ENCODE measurements around the gene BCL11A. TPM values are rescaled to one million over a fixed set of nuclear protein-coding genes. Genes with fewer than 3 reads are reported as not detected.
"Not testable (repeated sequence)": the region's sequence is repeated elsewhere in the genome, so short reads cannot be mapped to it uniquely, and the experiment has no call there.

The BCL11A gene
- polyA plus RNA-seq, 1 donor from 2014 or later = 44.0 TPM

GRCh38 chr2:60422826-60423483 is 130.5 kb downstream of the BCL11A start:
- H3K4me2 ChIP-seq (ENCODE audit: low read length) = no peak overlapping the region
- no peaks in the 10 kb centered on the region for H3K9me2 ChIP-seq (ENCODE audit: insufficient read depth, low read length)
- TF ChIP-seq TAF1 (IDR thresholded peaks at IDR 0.05; ENCODE audit: low read depth) (no peak), MXI1 (conservative IDR thresholded peaks at IDR 0.05; ENCODE audit: poor library complexity, severe bottlenecking) (no peak), POLR2AphosphoS5 (IDR thresholded peaks at IDR 0.05) (no peak), REST (IDR thresholded peaks at IDR 0.05; ENCODE audit: borderline replicate concordance) (no peak), CTCF (IDR thresholded peaks at IDR 0.05; ENCODE audit: poor library complexity, severe bottlenecking) (no peak), EZH2 (IDR thresholded peaks at IDR 0.05; ENCODE audit: borderline replicate concordance, insufficient read depth, low read length, poor library complexity, severe bottlenecking) (no peak), RAD21 (conservative IDR thresholded peaks at IDR 0.05) (no peak), EP300 (conservative IDR thresholded peaks at IDR 0.05; ENCODE audit: poor library complexity, severe bottlenecking) (no peak), SMC3 (conservative IDR thresholded peaks at IDR 0.05; ENCODE audit: poor library complexity) (no peak)
- H3K9me3 ChIP-seq (ENCODE audit: low read length) = no peaks in the 10 kb centered on the region
- H3K36me3 ChIP-seq (ENCODE audit: insufficient read depth, low read length) = no peaks in the 10 kb centered on the region
- H3K79me2 ChIP-seq (replicated peaks; ENCODE audit: insufficient read depth, low read length) = no peaks in the 10 kb centered on the region
- H2AFZ ChIP-seq (ENCODE audit: low read depth, low read length) = no peak overlapping the region
- no peaks in the 10 kb centered on the region for H4K20me1 ChIP-seq (ENCODE audit: insufficient read depth)
- no peak overlapping the region for H3K4me3 ChIP-seq (ENCODE audit: low read length)
- H3K9ac ChIP-seq (ENCODE audit: low read length) = no peak overlapping the region
- no peaks in the 10 kb centered on the region for H3F3A ChIP-seq (ENCODE audit: insufficient read depth, low read length, poor library complexity, severe bottlenecking)
- no peaks in the 10 kb centered on the region for H3K27me3 ChIP-seq (ENCODE audit: insufficient read depth, low read depth, low read length)
- H3K27ac ChIP-seq (ENCODE audit: low read length) = no peak overlapping the region

- H4K20me1 ChIP-seq (ENCODE audit: insufficient read depth); H3K27ac ChIP-seq (ENCODE audit: low read length); H3F3A ChIP-seq (ENCODE audit: insufficient read depth, low read length, poor library complexity, severe bottlenecking); H3K9me2 ChIP-seq (ENCODE audit: insufficient read depth, low read length); H3K4me3 ChIP-seq (ENCODE audit: low read length); H2AFZ ChIP-seq (ENCODE audit: low read depth, low read length); H3K9me3 ChIP-seq (ENCODE audit: low read length); H3K36me3 ChIP-seq (ENCODE audit: insufficient read depth, low read length); H3K27me3 ChIP-seq (ENCODE audit: insufficient read depth, low read depth, low read length); H3K4me2 ChIP-seq (ENCODE audit: low read length); H3K79me2 ChIP-seq (replicated peaks; ENCODE audit: insufficient read depth, low read length); H3K9ac ChIP-seq (ENCODE audit: low read length): not testable (repeated sequence)
Measured at GRCh38 chr2:60417210-60417609, 136.2 kb downstream of the BCL11A start.
